GM19035 (cell line): ENCODE measurements around the gene CLIP2.
"Not testable (repeated sequence)": the region's sequence is repeated elsewhere in the genome, so short reads cannot be mapped to it uniquely, and the experiment has no call there.

Experiments used
- ATAC-seq: cut with Tn5 transposase; IDR thresholded peaks from one replicate; pipeline ENCODE4 v1.9.1; 2021; ENCODE audit not compliant: unreplicated experiment

The CLIP2 gene

GRCh38 chr7:74428023-74428422, 138.8 kb downstream of the CLIP2 start:
- ATAC-seq = no peak

DNA sequence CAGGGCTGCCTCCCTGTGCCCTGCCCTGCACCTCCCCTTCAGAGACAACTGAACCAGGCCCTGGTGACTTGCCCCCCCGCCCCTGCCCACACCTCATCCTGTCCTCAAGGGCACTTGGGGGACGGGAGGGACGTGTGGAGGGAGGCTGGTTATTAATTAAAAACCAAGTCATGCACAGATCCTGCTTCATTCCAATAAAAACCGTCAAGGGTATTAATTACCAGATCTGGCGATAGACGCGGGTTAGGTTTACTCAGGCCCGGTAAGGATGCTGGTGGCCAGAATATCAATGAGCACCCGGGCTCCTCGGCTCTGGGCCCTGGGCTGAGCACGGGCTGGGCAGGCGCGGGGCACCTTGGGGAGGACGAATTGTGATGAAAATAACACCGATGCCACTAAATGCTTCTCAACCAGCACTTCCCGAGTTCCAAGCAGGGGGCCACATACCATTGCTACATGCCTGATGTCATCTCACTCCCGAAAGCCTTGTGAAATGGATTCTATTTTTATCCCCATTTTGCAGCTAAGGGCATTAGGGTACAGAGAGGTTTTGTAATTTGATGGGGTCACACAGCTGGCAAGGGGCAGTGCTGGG, 140.0 kb downstream of the CLIP2 start:
- ATAC-seq = no peak

GRCh38 chr7:74430409-74430808, 141.2 kb downstream of the CLIP2 start:
- not testable (repeated sequence) for ATAC-seq

DNA sequence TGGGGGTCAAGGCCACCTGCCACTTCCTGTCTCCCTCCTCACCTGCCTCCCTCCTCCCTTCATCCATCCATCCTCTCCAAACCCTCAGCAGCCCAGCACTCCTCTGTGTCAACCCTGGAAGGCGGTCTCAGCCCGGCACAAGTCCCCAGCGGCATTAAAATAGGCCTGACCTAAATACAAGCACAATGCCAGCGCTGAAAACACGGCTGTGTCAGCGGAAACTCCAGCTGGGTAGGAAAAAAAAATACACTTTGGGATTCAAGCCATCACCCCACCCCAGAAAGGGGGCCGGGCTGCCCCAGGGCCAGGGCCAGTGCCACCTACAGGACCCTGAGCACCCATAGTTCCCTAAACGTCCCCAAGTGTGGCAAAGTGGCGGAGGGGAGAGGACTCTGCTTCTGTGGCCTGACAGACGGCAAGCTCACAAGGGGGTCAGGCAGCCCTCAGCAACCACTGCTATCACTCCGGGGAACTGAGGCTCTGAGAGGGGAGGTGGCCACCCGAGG, 141.8 kb downstream of the CLIP2 start:
- no peak for ATAC-seq

DNA sequence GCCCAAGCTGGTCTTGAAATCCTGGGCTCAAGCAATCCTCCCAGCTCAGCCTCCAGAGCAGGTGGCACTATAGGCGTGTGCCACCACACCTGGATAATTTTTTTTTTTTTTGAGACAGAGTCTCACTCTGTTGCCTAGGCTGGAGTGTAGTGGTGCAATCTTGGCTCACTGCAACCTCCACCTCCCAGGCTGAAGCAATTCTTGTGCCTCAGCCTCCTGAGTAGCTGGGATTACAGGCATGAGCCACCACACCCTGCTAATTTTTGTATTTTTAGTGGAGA, 148.0 kb downstream of the CLIP2 start:
- not testable (repeated sequence) for ATAC-seq

DNA sequence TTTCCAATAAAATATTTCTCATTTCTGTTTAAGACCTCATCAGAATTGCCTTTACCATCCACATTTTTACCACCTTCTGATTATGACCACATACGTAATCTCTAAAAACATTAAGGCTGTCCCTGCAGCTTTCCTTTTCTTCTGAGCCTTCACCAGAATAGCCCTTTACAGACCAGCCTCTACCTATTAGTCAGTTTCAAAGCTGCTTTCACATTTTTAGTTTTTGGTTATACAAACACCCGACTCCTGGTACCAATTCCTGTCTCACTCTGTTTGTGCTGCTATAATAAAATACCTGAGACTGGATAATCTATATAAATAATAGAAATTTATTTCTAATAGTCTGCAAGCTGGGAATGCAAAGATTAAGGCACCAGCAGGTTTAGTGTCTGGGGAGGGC, 149.1 kb downstream of the CLIP2 start:
- ATAC-seq = no peak

DNA sequence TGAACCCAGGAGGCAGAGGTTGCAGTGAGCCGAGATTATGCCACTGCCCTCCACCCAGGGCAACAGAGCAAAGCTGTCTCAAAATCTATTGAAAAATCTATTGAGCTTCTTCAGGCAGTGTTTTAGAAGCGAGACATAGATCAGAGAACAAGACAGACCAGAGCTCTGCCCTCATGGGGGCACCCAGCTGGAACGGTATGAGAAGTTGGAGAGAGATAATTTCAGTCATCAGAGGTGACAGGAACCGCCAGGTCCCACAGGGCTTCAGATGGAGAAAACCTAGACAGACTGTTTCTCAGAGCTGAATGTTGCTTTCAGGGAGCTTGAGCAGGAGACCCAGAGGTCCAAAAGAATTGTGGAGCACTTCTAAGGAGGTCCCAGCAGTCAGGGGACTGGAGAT, 150.3 kb downstream of the CLIP2 start:
- ATAC-seq = no peak

- ATAC-seq = not testable (repeated sequence)
These were observed 150.9 kb downstream of the CLIP2 start for GRCh38 chr7:74440143-74440542.

GRCh38 chr7:74441801-74442200, 152.6 kb downstream of the CLIP2 start:
- ATAC-seq = no peak

DNA sequence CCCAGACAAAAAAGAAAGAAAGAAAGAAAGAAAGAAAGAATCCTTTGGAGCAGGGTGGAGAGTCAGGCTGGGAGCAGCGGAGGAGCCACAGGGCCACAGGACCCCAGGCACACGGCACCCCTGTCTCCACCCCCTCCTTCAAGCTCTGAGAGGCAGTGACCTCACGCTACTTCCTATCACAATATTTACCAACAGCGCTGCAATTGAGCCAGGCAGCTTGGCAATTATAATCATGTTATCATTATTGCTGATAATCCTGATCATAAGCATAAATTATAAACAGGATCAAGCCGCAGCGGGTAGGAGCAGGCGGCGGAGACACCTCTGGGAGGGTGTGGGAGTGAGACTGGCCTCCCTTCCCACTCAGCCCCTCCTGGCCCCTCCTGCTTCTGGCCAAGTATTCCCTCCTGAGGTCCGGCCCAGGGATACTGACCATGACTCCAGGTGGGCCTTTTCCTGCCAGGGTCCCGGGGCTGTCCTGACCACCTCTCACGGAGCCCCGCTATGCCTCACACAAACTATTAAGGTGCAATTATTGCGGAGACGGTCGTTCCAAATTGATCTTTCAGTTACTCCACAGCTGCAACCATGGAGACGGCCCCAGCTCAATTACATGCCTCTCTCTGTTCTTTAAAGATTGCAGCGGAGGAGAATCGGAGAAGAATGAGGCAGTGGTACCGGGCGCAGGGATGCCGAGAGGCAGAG, 154.5 kb downstream of the CLIP2 start:
- ATAC-seq = no peak

DNA sequence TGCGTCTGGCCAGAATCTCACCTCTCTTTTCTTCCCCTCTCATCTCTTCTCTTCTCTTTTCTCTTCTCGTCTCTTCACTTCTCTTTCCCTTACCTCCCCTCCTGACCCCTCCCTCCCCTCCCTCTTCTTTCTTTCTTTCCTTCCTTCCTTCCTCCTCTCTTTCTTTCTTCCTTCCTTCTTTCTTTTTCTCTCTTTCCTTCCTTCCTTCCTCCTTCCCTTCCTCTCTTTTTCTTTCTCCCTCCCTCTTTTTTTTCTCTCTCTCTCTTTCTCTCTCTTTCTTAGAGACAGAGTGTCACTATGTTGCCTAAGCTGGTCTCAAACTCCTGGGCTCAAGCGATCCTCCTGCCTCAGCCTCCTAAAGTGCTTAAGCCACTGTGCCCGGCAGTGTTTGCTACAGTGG, 159.9 kb downstream of the CLIP2 start:
- no peak for ATAC-seq

- ATAC-seq = no peak
These were observed 160.7 kb downstream of the CLIP2 start for GRCh38 chr7:74449809-74450397.

GRCh38 chr7:74452748-74453321, 163.6 kb downstream of the CLIP2 start:
- ATAC-seq = no peak

GRCh38 chr7:74453322-74454011, 164.3 kb downstream of the CLIP2 start, which contains the start of gene GTF2IRD1:
Gene GTF2IRD1 (plus strand): TSS chr7:74453906. CDS start chr7:74508081, 54,175 bp downstream.
- no peak for ATAC-seq

DNA sequence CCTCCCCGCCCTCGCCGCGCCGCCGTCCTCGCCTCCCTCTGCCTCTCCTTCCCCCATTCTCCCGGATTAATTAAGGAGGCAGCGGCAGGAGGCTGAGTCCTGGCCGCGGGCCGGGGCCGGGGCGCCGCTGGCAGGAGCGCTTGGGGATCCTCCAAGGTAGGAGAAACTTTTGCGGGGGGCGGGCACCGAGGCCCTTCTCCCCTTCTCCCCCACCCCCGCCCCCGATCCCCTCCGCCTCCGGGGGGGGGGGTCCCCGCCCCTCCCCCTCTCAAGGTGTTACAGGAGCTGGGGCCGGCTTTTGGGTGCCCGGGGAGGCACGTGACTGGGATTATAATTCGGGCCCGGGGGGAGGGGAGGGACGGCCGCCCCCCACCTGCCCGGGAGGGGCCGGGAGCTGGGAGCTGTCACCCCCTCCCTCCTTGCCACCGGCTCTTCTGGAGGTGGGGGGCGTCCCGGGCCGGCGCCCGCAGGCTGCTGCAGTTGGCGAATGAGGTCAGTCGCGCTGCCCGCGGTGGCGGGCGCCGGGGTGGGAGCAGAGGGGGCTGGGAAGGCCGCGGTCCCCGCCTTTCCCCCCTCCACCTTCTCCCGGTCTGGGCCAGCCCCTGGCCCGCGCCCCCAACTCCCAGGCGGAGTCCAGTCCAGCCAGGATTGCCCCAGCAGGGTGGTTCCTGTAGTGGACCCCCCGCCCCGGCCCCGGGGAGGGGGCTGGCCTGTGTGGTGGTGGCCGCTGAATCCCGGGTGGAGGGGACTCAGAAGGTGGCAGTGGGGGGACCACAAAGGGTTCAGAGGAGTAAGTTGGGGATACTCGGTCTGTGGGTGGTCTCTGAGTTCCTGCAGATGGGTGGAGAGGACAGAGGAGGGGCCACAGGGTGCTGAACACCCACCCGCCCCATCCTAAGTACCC, 165.1 kb downstream of the CLIP2 start:
- no peak for ATAC-seq

DNA sequence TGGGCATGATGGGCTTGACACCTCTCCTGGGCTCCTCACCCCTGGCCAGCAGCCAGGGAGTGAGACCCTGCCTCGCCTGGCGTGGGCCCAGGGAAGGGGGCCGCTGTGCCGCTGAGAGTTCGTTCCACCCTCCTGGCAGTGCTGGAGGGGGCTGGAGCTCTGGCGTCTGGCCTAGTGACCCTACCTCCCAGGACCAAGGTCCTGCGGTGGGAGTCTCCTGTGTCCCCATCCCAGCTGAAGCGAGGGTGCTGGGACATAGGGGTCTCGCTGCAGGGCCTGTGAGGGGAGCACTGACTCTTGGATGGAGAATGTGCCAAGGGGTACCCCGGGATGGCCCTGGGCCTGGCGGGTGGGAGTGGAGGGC, 165.7 kb downstream of the CLIP2 start:
- ATAC-seq = no peak

DNA sequence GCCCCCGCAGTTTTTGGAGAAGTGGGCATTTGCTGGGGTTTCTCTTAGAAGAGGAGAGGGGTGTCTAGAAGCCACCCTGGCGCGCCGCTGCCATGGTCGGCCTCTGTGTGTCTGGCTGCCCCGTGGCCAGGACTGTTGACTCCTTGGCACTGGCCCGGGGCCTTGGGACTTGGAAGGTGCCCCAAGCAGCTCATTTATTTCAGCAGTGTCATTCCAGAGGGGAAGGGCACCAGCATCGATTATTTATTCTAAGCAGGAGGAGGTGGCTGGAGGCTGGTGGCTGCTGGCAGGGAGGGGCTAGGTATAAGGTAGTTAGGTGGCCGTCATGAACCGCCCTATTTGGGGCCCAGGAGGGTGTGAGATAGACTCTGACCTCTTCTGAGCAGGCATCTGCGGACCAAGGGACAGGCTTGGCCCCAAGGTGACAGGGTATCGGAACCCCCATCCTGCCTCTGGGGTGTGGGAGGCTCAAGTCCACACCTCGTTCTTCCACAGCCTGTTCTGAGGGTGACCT, 166.1 kb downstream of the CLIP2 start:
- ATAC-seq = no peak
